ENCODE data around the gene GPX6.
"Not testable (repeated sequence)": the region's sequence is repeated elsewhere in the genome, so short reads cannot be mapped to it uniquely, and the experiment has no call there.

Gene GPX6

DNA sequence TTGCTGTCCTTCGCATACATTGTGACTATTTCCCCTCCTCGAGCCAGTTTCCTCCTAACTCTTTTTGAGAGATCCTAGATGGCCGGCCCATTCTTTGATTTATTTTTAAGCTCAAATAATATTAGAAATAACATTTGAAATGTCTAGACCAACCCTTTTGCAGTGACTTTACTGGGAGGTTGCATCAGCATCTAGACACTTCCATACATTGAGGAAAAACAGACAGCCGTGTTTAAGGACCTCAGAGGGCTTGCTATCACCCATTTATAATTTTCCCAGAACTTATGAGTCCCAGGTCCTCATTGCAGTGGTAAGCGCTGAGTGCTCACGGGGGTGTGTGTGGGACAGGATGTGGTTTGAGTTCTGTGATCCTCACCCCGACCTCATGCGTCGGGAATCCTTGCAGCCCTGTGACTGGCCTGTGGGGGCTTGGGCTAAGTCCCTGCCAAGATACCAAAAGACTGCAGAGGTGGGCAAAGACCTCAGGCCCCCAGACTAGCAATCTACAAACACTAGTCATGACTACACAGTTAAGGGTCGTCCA is 10.0 kb upstream of the GPX6 start, which contains the start of gene GPX5:
TSS of gene GPX5 (plus strand) at position 386 of the 544 bp plus-strand sequence. CDS start at position 519, 133 bp downstream.
- ATAC-seq (peak; percentile 75), DNase-seq (peak; percentile 18)

GRCh38 chr6:28523241-28523622 is 7.6 kb upstream of the GPX6 start:
- ATAC-seq (peak; percentile 92), DNase-seq (peak; percentile 27)

DNA sequence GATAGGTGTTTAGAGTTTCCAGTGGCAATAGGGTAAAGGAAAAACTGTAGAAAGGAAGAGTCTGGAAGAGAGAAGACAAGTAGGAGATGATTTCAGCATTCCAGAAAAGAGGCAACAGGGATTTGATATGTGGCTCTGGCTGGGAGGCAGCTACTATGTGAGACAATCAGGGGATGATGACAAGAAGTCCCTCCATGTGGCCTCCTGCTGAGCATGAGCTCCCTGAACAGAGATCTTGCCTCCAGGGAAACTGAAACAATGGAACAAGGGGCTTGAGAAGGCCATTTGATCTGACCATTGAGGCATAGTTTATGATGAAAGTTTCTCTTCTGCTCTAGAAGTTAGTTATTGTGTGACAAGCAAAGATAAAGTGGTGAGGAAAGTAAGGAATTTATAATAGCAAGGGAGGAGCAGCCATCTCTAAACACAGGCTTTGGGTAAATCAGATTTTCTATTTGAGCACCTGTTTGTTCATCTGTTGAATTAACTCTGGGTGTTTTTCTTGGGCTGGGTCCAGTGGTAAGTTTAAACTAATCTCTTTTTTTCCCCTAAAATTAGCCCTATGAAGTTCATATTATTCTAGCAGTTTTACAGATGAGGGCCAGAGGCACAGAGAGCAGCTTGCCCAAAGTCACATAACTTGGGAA is 7.1 kb upstream of the GPX6 start:
- no peak for ATAC-seq
- no peak for DNase-seq

GRCh38 chr6:28517964-28518363 is 2.4 kb upstream of the GPX6 start:
- DNase-seq (no peak), ATAC-seq (no peak)

- DNase-seq, ATAC-seq: not testable (repeated sequence)
Observed at GRCh38 chr6:28512387-28512786, 3.2 kb downstream of the GPX6 start.

DNA sequence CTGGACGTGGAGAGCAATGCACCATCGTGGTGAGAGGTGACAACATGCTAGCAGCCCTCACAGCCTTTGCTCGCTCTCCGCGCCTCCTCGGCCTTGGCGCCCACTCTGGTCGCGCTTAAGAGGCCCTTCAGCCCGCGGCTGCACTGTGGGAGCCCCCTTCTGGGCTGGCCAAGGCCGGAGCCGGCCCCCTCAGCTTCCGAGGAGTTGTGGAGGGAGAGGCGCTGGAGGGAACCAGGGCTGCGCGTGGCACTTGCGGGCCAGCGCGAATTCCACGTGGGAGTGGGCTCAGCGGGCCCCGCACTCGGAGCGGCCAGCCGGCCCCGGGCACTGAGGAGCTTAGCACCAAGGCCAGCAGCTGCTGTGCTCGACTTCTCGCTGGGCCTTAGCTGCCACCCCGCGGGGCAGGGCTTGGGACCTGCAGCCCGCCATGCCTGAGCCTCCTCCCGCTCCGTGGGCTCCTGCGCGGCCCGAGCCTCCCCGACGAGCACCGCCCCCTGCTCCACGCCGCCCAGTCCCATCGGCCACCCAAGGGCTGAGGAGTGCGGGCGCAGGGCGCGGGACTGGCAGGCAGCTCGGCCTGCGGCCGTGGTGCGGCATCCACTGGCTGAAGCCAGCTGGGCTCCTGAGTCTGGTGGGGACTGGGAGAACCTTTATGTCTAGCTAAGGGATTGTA is 3.8 kb downstream of the GPX6 start:
- DNase-seq (no peak), ATAC-seq (no peak)

DNA sequence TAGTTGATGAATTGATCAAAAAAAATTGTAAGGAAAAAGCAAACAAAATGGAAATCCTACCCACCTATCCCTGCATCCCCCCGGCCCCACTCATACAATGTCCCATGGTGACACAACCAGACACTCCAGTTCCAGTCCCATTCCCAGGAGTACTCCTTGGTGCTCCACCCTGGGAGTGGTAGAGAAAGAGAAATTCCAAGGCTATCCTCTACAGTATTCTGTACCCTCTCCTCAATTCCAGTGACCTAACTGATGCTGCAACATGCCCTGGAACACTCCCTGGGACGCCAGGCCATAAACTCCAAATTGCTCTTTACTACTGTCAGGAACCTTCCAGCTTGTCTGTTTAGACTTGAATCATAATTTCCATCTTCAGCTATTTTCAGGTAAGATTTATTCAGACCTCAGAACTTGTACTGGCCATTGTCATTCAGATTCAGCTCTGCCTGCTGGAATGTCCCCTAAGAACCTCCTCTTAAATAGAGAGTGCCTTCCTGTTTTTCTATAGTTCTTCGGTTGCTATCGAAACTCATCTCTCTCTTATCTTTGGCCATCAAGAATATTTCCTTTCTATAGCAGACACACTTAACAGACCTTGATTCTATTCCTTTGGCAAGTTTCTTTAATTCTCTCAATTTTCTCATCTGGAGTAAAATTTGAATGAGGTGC is 8.7 kb downstream of the GPX6 start:
- ATAC-seq, result no peak
- DNase-seq, result no peak

GRCh38 chr6:28505733-28506132 is 9.9 kb downstream of the GPX6 start:
- no peak for ATAC-seq

DNA sequence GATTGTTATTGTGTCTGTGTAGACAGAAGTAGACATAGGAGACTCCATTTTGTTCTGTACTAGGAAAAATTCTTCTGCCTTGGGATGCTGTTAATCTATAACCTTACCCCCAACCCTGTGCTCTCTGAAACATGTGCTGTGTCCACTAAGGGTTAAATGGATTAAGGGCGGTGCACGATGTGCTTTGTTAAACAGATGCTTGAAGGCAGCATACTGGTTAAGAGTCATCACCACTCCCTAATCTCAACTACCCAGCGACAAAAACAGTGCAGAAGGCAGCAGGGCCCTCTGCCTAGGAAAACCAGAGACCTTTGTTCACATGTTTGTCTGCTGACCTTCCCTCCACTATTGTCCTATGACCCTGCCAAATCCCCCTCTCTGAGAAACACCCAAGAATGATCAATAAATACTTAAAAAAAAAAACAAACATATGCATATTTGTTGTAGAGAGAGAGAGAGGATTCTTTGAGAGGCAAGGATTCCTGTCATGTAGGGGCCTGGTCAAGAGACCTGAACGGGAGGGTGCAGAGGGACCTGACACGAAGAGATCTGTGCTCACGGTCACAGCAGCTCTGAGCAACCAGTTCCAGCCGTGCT is 12.8 kb downstream of the GPX6 start:
- not testable (repeated sequence) for ATAC-seq, DNase-seq

More at GRCh38 chr6:28505733-28506132, 9.9 kb downstream of the GPX6 start:
- DNase-seq, result no peak

GRCh38 chr6:28502136-28502535 is 13.5 kb downstream of the GPX6 start:
- ATAC-seq, DNase-seq: not testable (repeated sequence)

GRCh38 chr6:28501259-28501658 is 14.3 kb downstream of the GPX6 start:
- DNase-seq (no peak), ATAC-seq (no peak)

DNA sequence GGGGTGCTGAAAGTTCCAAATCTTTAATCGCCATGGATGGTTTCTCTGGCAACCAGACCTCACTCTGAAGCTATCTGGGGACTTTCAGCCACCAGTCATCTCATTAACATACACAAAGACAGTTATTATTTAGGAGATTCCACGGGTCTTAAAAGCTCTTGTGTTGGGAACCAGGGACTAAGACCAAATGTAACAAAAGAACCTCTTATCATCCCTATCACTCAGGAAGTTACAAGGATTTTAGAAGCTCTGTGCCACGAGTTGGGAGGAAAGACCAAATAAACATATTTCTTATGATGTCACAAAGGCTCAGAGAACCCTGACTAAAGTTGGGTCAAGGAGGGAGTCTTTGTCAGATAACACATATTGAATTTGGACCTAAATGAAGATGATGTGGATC is 17.7 kb downstream of the GPX6 start:
- ATAC-seq (no peak), DNase-seq (no peak)

DNA sequence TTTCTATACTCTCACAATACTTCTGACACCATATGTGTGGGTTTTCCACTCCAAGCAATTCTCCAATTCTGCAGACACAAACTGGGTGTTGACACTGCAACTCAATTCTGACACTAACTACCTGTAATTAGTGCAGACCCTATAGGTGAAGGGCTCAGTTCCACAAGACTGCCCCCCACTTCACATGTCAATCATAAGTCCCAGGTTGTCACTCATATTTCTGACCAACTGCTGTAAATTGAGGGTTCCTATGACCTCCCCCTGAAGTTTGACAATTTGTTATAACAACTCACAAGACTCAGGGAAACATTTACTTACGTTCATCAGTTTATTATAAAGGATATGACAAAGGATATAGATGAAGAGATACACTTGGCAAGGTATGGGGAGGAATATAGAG is 18.3 kb downstream of the GPX6 start:
- no peak for ATAC-seq
- no peak for DNase-seq

DNA sequence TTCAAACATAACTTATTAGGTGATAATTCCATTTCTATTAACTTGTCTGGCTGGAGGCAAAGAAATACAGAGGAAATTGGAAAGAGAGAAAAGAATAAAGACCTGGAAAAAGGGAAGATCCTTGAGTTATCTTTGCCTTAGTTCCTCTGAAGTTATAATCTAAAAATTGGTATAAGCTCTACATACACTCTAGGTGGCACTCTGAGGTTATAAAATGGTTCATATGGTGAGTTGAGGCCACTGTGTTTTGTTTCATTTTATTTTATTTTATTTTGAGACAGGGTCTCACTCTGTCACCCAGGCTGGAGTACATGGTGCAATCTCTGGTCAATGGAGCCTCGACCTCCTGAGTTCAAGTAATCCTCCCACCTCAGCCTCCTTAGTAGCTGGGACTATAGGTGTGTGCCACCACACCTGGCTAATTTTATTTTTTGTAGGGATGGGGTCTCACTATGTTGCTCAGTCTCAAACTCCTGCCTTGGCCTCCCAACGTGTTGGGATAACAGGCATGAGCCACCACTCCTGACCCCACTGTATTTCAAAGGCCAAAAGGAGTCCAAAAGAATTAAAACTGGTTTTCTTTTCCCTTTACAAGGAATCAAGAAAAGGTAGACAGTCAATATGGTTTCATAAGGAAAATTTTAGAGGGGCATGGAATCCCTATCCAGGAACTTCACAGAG is 19.4 kb downstream of the GPX6 start:
- DNase-seq (no peak), ATAC-seq (no peak)

DNA sequence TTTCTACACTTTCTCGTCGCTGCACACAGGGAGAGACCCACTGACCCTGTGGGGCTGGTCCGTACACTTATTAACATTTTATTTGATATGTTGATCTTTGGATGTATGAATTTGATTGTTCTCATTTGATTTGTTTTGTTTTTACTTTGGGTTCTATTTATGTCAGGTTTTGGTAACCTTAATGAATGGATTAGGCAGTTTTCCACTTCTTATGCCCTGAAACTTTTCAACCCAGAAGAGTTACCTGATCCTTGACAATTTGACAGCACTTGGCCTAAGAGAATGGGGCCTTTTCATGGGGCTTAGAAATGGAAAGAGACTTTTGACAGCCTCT is 23.6 kb downstream of the GPX6 start:
- no peak for DNase-seq
- ATAC-seq, result no peak

GRCh38 chr6:28490205-28490890 is 25.2 kb downstream of the GPX6 start:
- no peak for ATAC-seq
- DNase-seq, result no peak

DNA sequence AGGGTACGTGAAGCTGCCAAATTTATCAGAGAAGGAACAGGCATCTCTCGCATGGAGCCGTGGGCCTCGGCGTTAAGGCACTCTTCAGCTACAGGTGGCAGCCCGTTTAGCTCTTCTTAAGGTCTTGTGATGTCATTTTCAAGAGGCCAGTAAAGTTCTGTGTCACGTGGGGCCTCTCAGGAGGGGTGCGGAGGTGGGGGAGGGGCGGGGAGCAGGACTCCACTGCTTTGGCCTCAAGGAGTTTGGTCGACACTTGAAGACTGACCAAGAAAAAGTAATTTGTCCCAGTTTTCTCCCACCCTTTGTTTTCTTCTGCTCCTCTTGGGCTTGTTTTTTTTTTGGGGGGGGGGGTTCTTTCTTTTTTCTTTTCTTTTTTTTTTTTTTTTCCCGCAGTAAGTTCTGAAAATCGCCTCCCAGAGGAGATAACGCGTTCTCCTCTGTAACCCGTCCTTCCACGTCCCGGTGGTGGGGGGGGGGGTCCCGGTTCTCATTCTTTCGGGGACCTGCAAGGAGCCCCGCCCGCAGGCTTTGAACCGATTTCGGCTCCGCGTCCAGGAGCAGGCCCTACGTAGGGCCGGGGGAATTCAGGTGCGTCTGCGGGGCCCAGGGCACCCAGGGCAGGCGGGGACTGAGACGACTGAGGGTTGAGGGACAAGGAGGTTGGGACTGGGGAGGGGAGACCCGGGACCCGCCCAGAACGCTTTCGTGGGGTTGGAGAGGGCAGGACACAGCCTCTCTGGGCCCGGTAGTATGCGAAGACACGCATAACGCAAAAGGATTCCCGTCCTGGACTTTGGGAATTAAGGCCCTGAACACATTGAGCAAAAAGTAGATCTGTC is 26.0 kb downstream of the GPX6 start:
- DNase-seq (peak; percentile 65), ATAC-seq (peak; percentile 88)

- ATAC-seq (no peak), DNase-seq (peak; percentile 68)
Observed at GRCh38 chr6:28488916-28489365, 26.7 kb downstream of the GPX6 start.

- no peak for DNase-seq
- no peak for ATAC-seq
Observed at GRCh38 chr6:28486988-28487742, 28.4 kb downstream of the GPX6 start.

GRCh38 chr6:28486533-28486932 is 29.1 kb downstream of the GPX6 start:
- DNase-seq (no peak), ATAC-seq (no peak)
